Neural cell (in vitro differentiated cells): ENCODE results near the gene NOL4L. TPM values are rescaled to one million over a fixed set of nuclear protein-coding genes. Genes with fewer than 3 reads are reported as not detected.

Experiments used
- H2AFZ ChIP-seq: fragments of 200-600, 300-800 bp; sonication (generic), shearing (Covaris generic); 2 replicates; pipeline ENCODE4 v1.6.0; 2014; ENCODE audit warnings: low read depth, mild to moderate bottlenecking, antibody characterized with exemption, low read length, moderate library complexity
- H3F3A ChIP-seq: fragments of 200-600 bp; shearing (Covaris generic); 2 replicates; pipeline ENCODE4 v1.6.1; 2016; ENCODE audit warnings: mild to moderate bottlenecking, moderate library complexity, mixed read lengths, antibody characterized with exemption, low read length; ENCODE audit not compliant: insufficient read depth, poor library complexity, severe bottlenecking
- H3K27ac ChIP-seq: fragments of 200-600, 300-800 bp; sonication (generic), shearing (Covaris generic); 2 replicates; pipeline ENCODE4 v1.5.1; 2014; ENCODE audit warnings: mild to moderate bottlenecking, low read length, moderate library complexity
- H3K27me3 ChIP-seq: fragments of 300-800, 200-600 bp; sonication (generic), shearing (Covaris generic); 2 replicates; pipeline ENCODE4 v1.6.0; 2014; ENCODE audit warnings: mild to moderate bottlenecking, low read depth, low read length, moderate library complexity; ENCODE audit not compliant: insufficient read depth
- H3K36me3 ChIP-seq: fragments of 300-800, 200-600 bp; sonication (generic), shearing (Covaris generic); 2 replicates; pipeline ENCODE4 v1.5.1; 2014; ENCODE audit warnings: mild to moderate bottlenecking, antibody characterized with exemption, low read length, moderate library complexity; ENCODE audit not compliant: insufficient read depth
- H3K4me2 ChIP-seq: fragments of 300-800, 200-600 bp; sonication (generic), shearing (Covaris generic); 2 replicates; pipeline ENCODE4 v1.6.0; 2014; ENCODE audit warnings: mild to moderate bottlenecking, low read length
- H3K4me3 ChIP-seq: fragments of 300-800, 200-600 bp; sonication (generic), shearing (Covaris generic); 2 replicates; pipeline ENCODE4 v1.5.1; 2014; ENCODE audit warnings: mild to moderate bottlenecking, low read length, moderate library complexity
- H3K79me2 ChIP-seq: fragments of 200-600 bp; shearing (Covaris generic); replicated peaks from 2 replicates; pipeline ENCODE4 v1.6.0; 2014; ENCODE audit warnings: mild to moderate bottlenecking, low read length, moderate library complexity; ENCODE audit not compliant: insufficient read depth
- H3K9ac ChIP-seq: fragments of 300-800, 200-600 bp; sonication (generic), shearing (Covaris generic); 2 replicates; pipeline ENCODE4 v1.6.1; 2016; ENCODE audit warnings: mild to moderate bottlenecking, low read length, mixed read lengths
- H3K9me2 ChIP-seq: fragments of 200-600 bp; shearing (Covaris generic); 2 replicates; pipeline ENCODE4 v1.6.1; 2016; ENCODE audit warnings: mild to moderate bottlenecking, low read length, mixed read lengths; ENCODE audit not compliant: insufficient read depth
- H3K9me3 ChIP-seq: fragments of 200-600, 300-800 bp; sonication (generic), shearing (Covaris generic); 2 replicates; pipeline ENCODE4 v1.6.1; 2016; ENCODE audit warnings: mild to moderate bottlenecking, mixed run types, low read length, moderate library complexity, mixed read lengths
- H4K20me1 ChIP-seq: fragments of 200-600 bp; shearing (Covaris generic); 2 replicates; pipeline ENCODE4 v1.6.1; 2016; ENCODE audit warnings: mild to moderate bottlenecking, mixed run types; ENCODE audit not compliant: insufficient read depth
- CTCF ChIP-seq: fragments of 450-650 bp; IDR thresholded peaks from 2 replicates; pipeline ENCODE4 v1.5.1; 2014; ENCODE audit warnings: antibody characterized with exemption, mild to moderate bottlenecking, moderate library complexity; ENCODE audit not compliant: poor library complexity, severe bottlenecking
- EP300 ChIP-seq: fragments of 450-650 bp; conservative IDR thresholded peaks from 2 replicates; pipeline ENCODE4 v1.6.1; 2014; ENCODE audit warnings: antibody characterized with exemption, mild to moderate bottlenecking, moderate library complexity; ENCODE audit not compliant: poor library complexity, severe bottlenecking
- EZH2 ChIP-seq: fragments of 200-600, 300-800 bp; shearing (Covaris generic), sonication (generic); IDR thresholded peaks from 2 replicates; pipeline ENCODE4 v1.6.1; 2014; ENCODE audit warnings: antibody characterized with exemption, low read length, borderline replicate concordance, mild to moderate bottlenecking; ENCODE audit not compliant: insufficient read depth, poor library complexity, severe bottlenecking
- MXI1 ChIP-seq: fragments of 450-650 bp; conservative IDR thresholded peaks from 2 replicates; pipeline ENCODE4 v1.6.1; 2014; ENCODE audit warnings: antibody characterized with exemption, mild to moderate bottlenecking; ENCODE audit not compliant: poor library complexity, severe bottlenecking
- POLR2AphosphoS5 ChIP-seq: IDR thresholded peaks from 2 replicates; pipeline ENCODE4 v1.6.1; 2012
- RAD21 ChIP-seq: fragments of 450-650 bp; conservative IDR thresholded peaks from 2 replicates; pipeline ENCODE4 v1.6.1; 2014; ENCODE audit warnings: antibody characterized with exemption, mild to moderate bottlenecking, moderate library complexity
- REST ChIP-seq: IDR thresholded peaks from 2 replicates; pipeline ENCODE4 v1.6.1; 2012; ENCODE audit warnings: borderline replicate concordance
- SMC3 ChIP-seq: fragments of 450-650 bp; conservative IDR thresholded peaks from 2 replicates; pipeline ENCODE4 v1.6.1; 2014; ENCODE audit warnings: antibody characterized with exemption, mild to moderate bottlenecking, moderate library complexity; ENCODE audit not compliant: poor library complexity
- TAF1 ChIP-seq: IDR thresholded peaks from 2 replicates; pipeline ENCODE4 v1.6.1; 2012; ENCODE audit warnings: low read depth
- polyA plus RNA-seq: library from polyadenylated mRNA; depleted of rRNA; stranded (reverse); fragments of >200 nt; gene quantifications from 2 replicates; pipeline ENCODE4 v1.2.3, GENCODE V29; 2014

NOL4L gene
- polyA plus RNA-seq, 1 donor from 2014 or later, result 20.4 TPM

GRCh38 chr20:32564921-32565734 lies 20.0 kb downstream of the NOL4L start:
- Histone ChIP-seq H4K20me1 (no peaks in the 10 kb centered on the region), H3K9me2 (no peaks in the 10 kb centered on the region), H2AFZ (no peak overlapping the region), H3K27me3 (no peaks in the 10 kb centered on the region), H3F3A (no peaks in the 10 kb centered on the region), H3K4me3 (no peak overlapping the region), H3K36me3 (no peaks in the 10 kb centered on the region), H3K27ac (no peak overlapping the region), H3K9ac (no peak overlapping the region), H3K4me2 (no peak overlapping the region), H3K9me3 (no peaks in the 10 kb centered on the region), H3K79me2 (peaks cover 26% of the 10 kb centered on the region)
- TF ChIP-seq POLR2AphosphoS5 (no peak), EZH2 (no peak), TAF1 (no peak), SMC3 (no peak), CTCF (no peak), REST (no peak), EP300 (no peak), RAD21 (no peak)

- Histone ChIP-seq H3K9me2 (no peaks in the 10 kb centered on the region), H3F3A (no peaks in the 10 kb centered on the region), H2AFZ (no peak overlapping the region), H3K79me2 (peaks cover 26% of the 10 kb centered on the region), H3K27ac (no peak overlapping the region), H4K20me1 (no peaks in the 10 kb centered on the region), H3K27me3 (no peaks in the 10 kb centered on the region), H3K36me3 (no peaks in the 10 kb centered on the region), H3K4me3 (no peak overlapping the region), H3K4me2 (no peak overlapping the region), H3K9ac (no peak overlapping the region), H3K9me3 (no peaks in the 10 kb centered on the region)
- no peak for TF ChIP-seq MXI1
- TF ChIP-seq EP300, result no peak
- no peak for TF ChIP-seq TAF1
Observed at GRCh38 chr20:32564440-32564839, 20.7 kb downstream of the NOL4L start.
